ENCODE measurements around the gene PFAS. TPM values are rescaled to one million over a fixed set of nuclear protein-coding genes. Genes with fewer than 3 reads are reported as not detected.
A peak's percentile ranks its signal among the peaks of the same experiment; 100 is the strongest.

Gene PFAS
- total and polyA plus RNA-seq, 10 of the 15 experiments (the other 5 are each of a cell fraction or from before 2014, with no cell fraction given), result 13.9 to 122 (median 47.2) TPM

DNA sequence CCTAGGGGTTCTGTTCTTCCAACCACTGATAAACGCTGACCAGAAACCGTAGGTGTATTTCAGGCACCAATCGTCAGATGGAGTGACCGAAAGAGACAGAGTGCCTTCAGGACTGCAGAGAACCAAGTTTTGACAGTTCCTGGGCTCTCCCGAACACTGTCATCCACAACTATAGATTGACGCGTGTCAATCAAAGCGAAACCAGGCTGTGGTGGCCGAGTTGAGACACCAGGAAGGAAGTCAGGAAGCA is 26.8 kb upstream of the PFAS start (continued):
- TF ChIP-seq, protein P1, sequence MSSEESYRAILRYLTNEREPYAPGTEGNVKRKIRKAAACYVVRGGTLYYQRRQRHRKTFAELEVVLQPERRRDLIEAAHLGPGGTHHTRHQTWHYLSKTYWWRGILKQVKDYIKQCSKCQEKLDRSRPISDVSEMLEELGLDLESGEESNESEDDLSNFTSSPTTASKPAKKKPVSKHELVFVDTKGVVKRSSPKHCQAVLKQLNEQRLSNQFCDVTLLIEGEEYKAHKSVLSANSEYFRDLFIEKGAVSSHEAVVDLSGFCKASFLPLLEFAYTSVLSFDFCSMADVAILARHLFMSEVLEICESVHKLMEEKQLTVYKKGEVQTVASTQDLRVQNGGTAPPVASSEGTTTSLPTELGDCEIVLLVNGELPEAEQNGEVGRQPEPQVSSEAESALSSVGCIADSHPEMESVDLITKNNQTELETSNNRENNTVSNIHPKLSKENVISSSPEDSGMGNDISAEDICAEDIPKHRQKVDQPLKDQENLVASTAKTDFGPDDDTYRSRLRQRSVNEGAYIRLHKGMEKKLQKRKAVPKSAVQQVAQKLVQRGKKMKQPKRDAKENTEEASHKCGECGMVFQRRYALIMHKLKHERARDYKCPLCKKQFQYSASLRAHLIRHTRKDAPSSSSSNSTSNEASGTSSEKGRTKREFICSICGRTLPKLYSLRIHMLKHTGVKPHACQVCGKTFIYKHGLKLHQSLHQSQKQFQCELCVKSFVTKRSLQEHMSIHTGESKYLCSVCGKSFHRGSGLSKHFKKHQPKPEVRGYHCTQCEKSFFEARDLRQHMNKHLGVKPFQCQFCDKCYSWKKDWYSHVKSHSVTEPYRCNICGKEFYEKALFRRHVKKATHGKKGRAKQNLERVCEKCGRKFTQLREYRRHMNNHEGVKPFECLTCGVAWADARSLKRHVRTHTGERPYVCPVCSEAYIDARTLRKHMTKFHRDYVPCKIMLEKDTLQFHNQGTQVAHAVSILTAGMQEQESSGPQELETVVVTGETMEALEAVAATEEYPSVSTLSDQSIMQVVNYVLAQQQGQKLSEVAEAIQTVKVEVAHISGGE (CRISPR knock-in tag; IDR thresholded peaks at IDR 0.05), result no peak
- TF ChIP-seq IKZF2 (IDR thresholded peaks at IDR 0.05), result peak in 1 of 2 experiments; percentile 12; a peak in 1 of 4 replicates
- TF ChIP-seq TAF1 (IDR thresholded peaks at IDR 0.05; ENCODE audit: borderline replicate concordance, low read depth, low read length), result no peak
- TF ChIP-seq WRNIP1 (IDR thresholded peaks at IDR 0.05; ENCODE audit: borderline replicate concordance, low read depth, low read length), result no peak
- peak; percentile 40; the same call in 1 of the 2 replicates for TF ChIP-seq CREB1 (IDR thresholded peaks at IDR 0.05; ENCODE audit: low read depth)
- TF ChIP-seq EGR1 (IDR thresholded peaks at IDR 0.05; ENCODE audit: borderline replicate concordance in 1 of 2, low read depth in 2 of 2, low read length in 2 of 2), result peak in 1 of 2 experiments; percentile 57; a peak in 1 of 3 replicates
- no peak for TF ChIP-seq CREM (IDR thresholded peaks at IDR 0.05; ENCODE audit: low read depth)
- TF ChIP-seq RAD21 (IDR thresholded peaks at IDR 0.05; ENCODE audit: insufficient read depth, low read depth, low read length), result no peak
- TF ChIP-seq, protein P2, sequence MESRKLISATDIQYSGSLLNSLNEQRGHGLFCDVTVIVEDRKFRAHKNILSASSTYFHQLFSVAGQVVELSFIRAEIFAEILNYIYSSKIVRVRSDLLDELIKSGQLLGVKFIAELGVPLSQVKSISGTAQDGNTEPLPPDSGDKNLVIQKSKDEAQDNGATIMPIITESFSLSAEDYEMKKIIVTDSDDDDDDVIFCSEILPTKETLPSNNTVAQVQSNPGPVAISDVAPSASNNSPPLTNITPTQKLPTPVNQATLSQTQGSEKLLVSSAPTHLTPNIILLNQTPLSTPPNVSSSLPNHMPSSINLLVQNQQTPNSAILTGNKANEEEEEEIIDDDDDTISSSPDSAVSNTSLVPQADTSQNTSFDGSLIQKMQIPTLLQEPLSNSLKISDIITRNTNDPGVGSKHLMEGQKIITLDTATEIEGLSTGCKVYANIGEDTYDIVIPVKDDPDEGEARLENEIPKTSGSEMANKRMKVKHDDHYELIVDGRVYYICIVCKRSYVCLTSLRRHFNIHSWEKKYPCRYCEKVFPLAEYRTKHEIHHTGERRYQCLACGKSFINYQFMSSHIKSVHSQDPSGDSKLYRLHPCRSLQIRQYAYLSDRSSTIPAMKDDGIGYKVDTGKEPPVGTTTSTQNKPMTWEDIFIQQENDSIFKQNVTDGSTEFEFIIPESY (IDR thresholded peaks at IDR 0.05), result no peak
- no peak for TF ChIP-seq SREBF1 (IDR thresholded peaks at IDR 0.05; ENCODE audit: low read length)

All from GM12878 (cell line).